H1 (cell line): ENCODE results near the gene GRID1. TPM values are rescaled to one million over a fixed set of nuclear protein-coding genes. Genes with fewer than 3 reads are reported as not detected.

ENCODE experiments used
- CTCF ChIA-PET: fragments of 300-600 bp; sonication (Branson Sonifier 250); formaldehyde crosslinking; loops from one replicate; lab custom pipeline; 2021; ENCODE audit not compliant: partially characterized antibody; lab: Charles Lee
- POLR2A ChIA-PET: fragments of 300-600 bp; sonication (Branson Sonifier 250); formaldehyde crosslinking; loops from one replicate; lab custom pipeline; 2021; ENCODE audit warnings: inconsistent platforms; ENCODE audit not compliant: partially characterized antibody; lab: Charles Lee
- DNase-seq, 2 experiments: peaks; one replicate each; pipeline versions ENCODE4 v3.0.0 to v3.0.0-alpha.2; 2010 to 2022; ENCODE audit warnings: low spot score in 2 of 2, low read depth in 1 of 2, mixed read lengths in 1 of 2
- FAIRE-seq: peaks from 2 replicates; lab custom pipeline; 2011; peaks lifted over from hg19 to GRCh38; lab: Jason Lieb, UNC
- H2AFZ ChIP-seq: 2 replicates; pipeline ENCODE4 v1.8.1; 2012; ENCODE audit warnings: low read length, inconsistent platforms
- H2AK5ac ChIP-seq: 2 replicates; pipeline ENCODE4 v1.6.1; 2013; ENCODE audit warnings: low read depth, low read length
- H2BK120ac ChIP-seq: replicated peaks from 2 replicates; pipeline ENCODE3; 2013; ENCODE audit warnings: low read depth, low read length, inconsistent platforms
- H2BK12ac ChIP-seq: 2 replicates; pipeline ENCODE4 v1.6.1; 2013; ENCODE audit warnings: low read depth, low read length
- H2BK15ac ChIP-seq: 2 replicates; pipeline ENCODE4 v1.6.1; 2013; ENCODE audit warnings: low read length
- H2BK20ac ChIP-seq: 2 replicates; pipeline ENCODE4 v1.6.1; 2013; ENCODE audit warnings: low read length
- H2BK5ac ChIP-seq: 2 replicates; pipeline ENCODE4 v1.6.1; 2013; ENCODE audit warnings: low read depth, low read length
- H3K14ac ChIP-seq: 2 replicates; pipeline ENCODE4 v1.6.1; 2013; ENCODE audit warnings: inconsistent platforms; ENCODE audit not compliant: insufficient read length
- H3K18ac ChIP-seq: 2 replicates; pipeline ENCODE4 v1.6.1; 2013; ENCODE audit warnings: low read length; ENCODE audit errors: extremely low read depth
- H3K23ac ChIP-seq: 2 replicates; pipeline ENCODE4 v1.6.1; 2013; ENCODE audit warnings: inconsistent platforms; ENCODE audit not compliant: insufficient read length
- H3K23me2 ChIP-seq: 2 replicates; pipeline ENCODE4 v1.6.1; 2013; ENCODE audit warnings: low read depth, low read length
- H3K27ac ChIP-seq: 2 replicates; pipeline ENCODE4 v1.6.1; 2011; ENCODE audit warnings: low read depth, low read length, inconsistent platforms
- H3K27me3 ChIP-seq, 4 experiments: replicated peaks in 1 of 4; 1 replicate in 1 of 4; 2 replicates in 3 of 4; pipeline versions ENCODE4 v1.6.1 to v1.8.1; 2011 to 2013; ENCODE audit warnings: low read length in 3 of 4, mild to moderate bottlenecking in 3 of 4, inconsistent platforms in 2 of 4, mixed read lengths in 2 of 4, moderate library complexity in 1 of 4; ENCODE audit not compliant: control insufficient read depth in 3 of 4, insufficient read depth in 3 of 4; ENCODE audit errors: extremely low read depth in 1 of 4
- H3K36me3 ChIP-seq, 4 experiments: 2 replicates each; pipeline versions ENCODE4 v1.6.1 to v1.8.1; 2011 to 2013; ENCODE audit warnings: mild to moderate bottlenecking in 4 of 4, low read length in 3 of 4, moderate library complexity in 2 of 4, control low read depth in 1 of 4, inconsistent platforms in 1 of 4; ENCODE audit not compliant: insufficient read depth in 4 of 4, control insufficient read depth in 2 of 4
- H3K4ac ChIP-seq: replicated peaks from 2 replicates; pipeline ENCODE3; 2013; ENCODE audit warnings: low read length, low read depth, mixed read lengths, inconsistent platforms; ENCODE audit not compliant: insufficient read length
- H3K4me1 ChIP-seq, 4 experiments: replicated peaks in 1 of 4; 1 replicate in 1 of 4; 2 replicates in 3 of 4; pipeline versions ENCODE4 v1.6.1 to v1.8.1; 2011 to 2013; ENCODE audit warnings: low read length in 3 of 4, inconsistent platforms in 2 of 4, mixed read lengths in 1 of 4; ENCODE audit not compliant: insufficient read depth in 4 of 4, control insufficient read depth in 3 of 4
- H3K4me2 ChIP-seq, 2 experiments: 2 replicates each; pipeline versions ENCODE4 v1.6.1 to v1.8.1; 2011 to 2013; ENCODE audit warnings: low read depth in 2 of 2, low read length in 2 of 2, control low read depth in 1 of 2, inconsistent platforms in 1 of 2, mild to moderate bottlenecking in 1 of 2; ENCODE audit not compliant: insufficient read depth in 1 of 2
- H3K4me3 ChIP-seq, 4 experiments: fragments of 200-600, 300-600 bp in 1 of 4; sonication (generic), shearing (Covaris generic), sonication (Bioruptor Twin) in 1 of 4; 2 replicates each; pipeline versions ENCODE4 v1.5.1 to v1.8.1; 2011 to 2016; ENCODE audit warnings: low read length in 4 of 4, low read depth in 3 of 4, control low read depth in 2 of 4, inconsistent platforms in 2 of 4, mild to moderate bottlenecking in 2 of 4, mixed read lengths in 1 of 4, moderate library complexity in 1 of 4; ENCODE audit not compliant: insufficient read depth in 2 of 4; ENCODE audit errors: extremely low read depth in 1 of 4
- H3K56ac ChIP-seq: replicated peaks from 2 replicates; pipeline ENCODE3; 2013; ENCODE audit warnings: low read depth, mild to moderate bottlenecking, mixed read lengths, low read length, inconsistent platforms; ENCODE audit not compliant: insufficient read length
- H3K79me1 ChIP-seq: 2 replicates; pipeline ENCODE4 v1.6.1; 2013; ENCODE audit warnings: low read depth, low read length, control low read depth
- H3K79me2 ChIP-seq, 2 experiments: 2 replicates each; pipeline versions ENCODE4 v1.6.1 to v1.8.1; 2012 to 2013; ENCODE audit warnings: low read length in 2 of 2, mild to moderate bottlenecking in 2 of 2, inconsistent platforms in 1 of 2; ENCODE audit not compliant: insufficient read depth in 2 of 2, control insufficient read depth in 1 of 2
- H3K9ac ChIP-seq, 4 experiments: replicated peaks in 1 of 4; 1 replicate in 1 of 4; 2 replicates in 3 of 4; pipeline versions ENCODE4 v1.6.1 to v1.8.1; 2011 to 2013; ENCODE audit warnings: low read depth in 3 of 4, low read length in 3 of 4, control low read depth in 2 of 4, mild to moderate bottlenecking in 2 of 4, moderate library complexity in 2 of 4, inconsistent platforms in 1 of 4; ENCODE audit errors: extremely low read depth in 1 of 4
- H3K9me3 ChIP-seq, 2 experiments: 2 replicates each; pipeline versions ENCODE4 v1.6.1 to v1.8.1; 2012 to 2013; ENCODE audit warnings: mild to moderate bottlenecking in 2 of 2, moderate library complexity in 2 of 2, control low read depth in 1 of 2, inconsistent platforms in 1 of 2, low read depth in 1 of 2, low read length in 1 of 2, mixed read lengths in 1 of 2; ENCODE audit not compliant: insufficient read depth in 2 of 2
- H4K20me1 ChIP-seq, 2 experiments: replicated peaks in 1 of 2; 2 replicates each; pipeline versions ENCODE3 to v1.8.1; 2011 to 2013; ENCODE audit warnings: inconsistent platforms in 2 of 2, low read length in 2 of 2, mild to moderate bottlenecking in 1 of 2; ENCODE audit not compliant: insufficient read depth in 2 of 2, control insufficient read depth in 1 of 2
- H4K5ac ChIP-seq: 2 replicates; pipeline ENCODE4 v1.6.1; 2013; ENCODE audit warnings: low read length, low read depth, mixed read lengths, inconsistent platforms; ENCODE audit not compliant: insufficient read length
- H4K8ac ChIP-seq: 2 replicates; pipeline ENCODE4 v1.8.0; 2013; ENCODE audit warnings: mild to moderate bottlenecking, moderate library complexity, low read length, inconsistent platforms; ENCODE audit not compliant: insufficient read depth; ENCODE audit errors: extremely low read depth
- H4K91ac ChIP-seq: replicated peaks from 2 replicates; pipeline ENCODE3; 2013; ENCODE audit warnings: low read length, mixed read lengths, inconsistent platforms; ENCODE audit not compliant: insufficient read length
- CBX8 ChIP-seq: fragments of 300-800, 300-1000 bp; sonication (generic); IDR thresholded peaks from 2 replicates; pipeline ENCODE4 v1.7.1; 2016; ENCODE audit warnings: low read depth, low read length, borderline replicate concordance
- GTF2F1 ChIP-seq: IDR thresholded peaks from 2 replicates; pipeline ENCODE4 v1.6.1; 2012; ENCODE audit warnings: low read depth, low read length, improper control_type of control experiment, borderline replicate concordance
- NANOG ChIP-seq: IDR thresholded peaks from 2 replicates; pipeline ENCODE4 v1.6.1; 2011; ENCODE audit warnings: low read length, low read depth, mild to moderate bottlenecking, inconsistent platforms; ENCODE audit not compliant: insufficient read depth, poor library complexity, severe bottlenecking
- SAP30 ChIP-seq: fragments of 300-600 bp; sonication (generic); IDR thresholded peaks from 2 replicates; pipeline ENCODE4 v1.7.1; 2012; ENCODE audit warnings: low read length, moderate library complexity, mild to moderate bottlenecking, inconsistent platforms; ENCODE audit not compliant: insufficient read depth, insufficient replicate concordance
- TAF7 ChIP-seq: optimal IDR thresholded peaks from 2 replicates; pipeline ENCODE3; 2011; ENCODE audit warnings: low read depth, mild to moderate bottlenecking, inconsistent platforms, low read length, moderate library complexity, borderline replicate concordance
- TBP ChIP-seq: IDR thresholded peaks from 2 replicates; pipeline ENCODE4 v1.6.1; 2011; ENCODE audit warnings: low read depth, low read length, improper control_type of control experiment
- ZNF274 ChIP-seq: IDR thresholded peaks from 2 replicates; pipeline ENCODE4 v1.7.0; 2012; ENCODE audit warnings: low read length, borderline replicate concordance; ENCODE audit errors: extremely low read depth
- WGBS, 2 experiments: shearing (Covaris generic) in 1 of 2; methylation state at CpG; one replicate each; pipeline versions ENCODE4 v1.1.6 to v1.1.7; 2013 to 2015; ENCODE audit warnings: low lambda C conversion rate in 2 of 2, mixed read lengths in 2 of 2, inconsistent platforms in 1 of 2, low coverage in 1 of 2, missing lambda C conversion rate in 1 of 2; ENCODE audit not compliant: insufficient replicate concordance in 2 of 2, insufficient coverage in 1 of 2, insufficient read length in 1 of 2; ENCODE audit errors: extremely low coverage in 1 of 2, missing lambda C conversion rate in 1 of 2; 5-methylcytosine and 5-hydroxymethylcytosine counted together
- polyA plus RNA-seq, 7 experiments: library from polyadenylated mRNA; depleted of rRNA in 3 of 7; stranded (reverse) in 5 of 7; unstranded in 2 of 7; fragments of >200 nt in 5 of 7; fragments of 200-250 nt in 2 of 7; gene quantifications; 1 replicate in 5 of 7; 2 replicates in 1 of 7; 4 replicates in 1 of 7; pipeline versions ENCODE4 v1.2.1 to v1.2.3, GENCODE V29; 2011 to 2013; ENCODE audit warnings: missing spikeins in 2 of 7, mixed read lengths in 2 of 7
- total RNA-seq: library from RNA; stranded (reverse); fragmentation: NEBNext Ultra II Directional; extraction: Animal tissue kit (Norgen Biotek cat#: 25700); gene quantifications from 2 replicates; pipeline ENCODE4 v1.2.1, GENCODE V29; 2021

Gene GRID1
- total and polyA plus RNA-seq, 2 of the 8 experiments (the other 6 are each of a cell fraction or from before 2014, with no cell fraction given), result 0.22 to 0.30 TPM

- Histone ChIP-seq H3K27ac (no peak overlapping the region), H2BK15ac (no peak overlapping the region), H3K4me3 (no peak overlapping the region), H3K23me2 (peaks cover 3% of the 10 kb centered on the region; the same call in 1 of the 2 replicates), H3K9me3 (no peaks in the 10 kb centered on the region), H3K79me2 (no peaks in the 10 kb centered on the region), H3K4me1 (no peaks in the 10 kb centered on the region), H3K23ac (no peak overlapping the region), H2BK5ac (no peak overlapping the region), H3K4me2 (no peak overlapping the region), H2BK120ac (no peak overlapping the region), H2BK12ac (no peak overlapping the region), H2AFZ (no peak overlapping the region), H4K20me1 (peaks cover 0 to 3% of the 10 kb centered on the region in 2 experiments), H3K9ac (no peak overlapping the region), H3K14ac (no peak overlapping the region), H2AK5ac (no peak overlapping the region), H3K18ac (no peak overlapping the region), H3K56ac (no peak overlapping the region), H3K4ac (no peak overlapping the region), H2BK20ac (no peak overlapping the region), H4K8ac (no peak overlapping the region), H4K91ac (no peak overlapping the region), H4K5ac (no peak overlapping the region), H3K36me3 (no peaks in the 10 kb centered on the region; a peak in 1 of 8 replicates), H3K27me3 (no peaks in the 10 kb centered on the region), H3K79me1 (no peaks in the 10 kb centered on the region)
- ChIA-PET POLR2A (no interaction called here), CTCF (interaction anchor here (0.5 to 1.7 kb wide), 3 partner anchors 154 to 351 kb away, joined by 3 to 9 read pairs (median 3); no protein-coding TSS in a partner anchor)
- FAIRE-seq, result no peak
- WGBS, 2 experiments, result 89% methylated on average over 4 of the region's 4 CpGs; no CpG with 5 or more reads in 1 of the 2 experiments
- no peak for DNase-seq
- TF ChIP-seq CBX8 (no peak), SAP30 (no peak), TAF7 (no peak), GTF2F1 (no peak), TBP (no peak), NANOG (no peak), ZNF274 (no peak)
Measured at GRCh38 chr10:85788570-85788969, 578.0 kb downstream of the GRID1 start.
